Activated CD4-positive, CD25-positive, alpha-beta regulatory T cell treated with anti-CD3 and anti-CD28 coated beads, Interleukin-2, amount 50 U/mL, for 16 hours (primary cell): Measurements from ENCODE around the gene RTP2.

Experiments used
- DNase-seq: peaks from one replicate; pipeline ENCODE4 v3.0.0-alpha.2; 2020; ENCODE audit warnings: low read depth, low spot score

RTP2 gene, protein sequence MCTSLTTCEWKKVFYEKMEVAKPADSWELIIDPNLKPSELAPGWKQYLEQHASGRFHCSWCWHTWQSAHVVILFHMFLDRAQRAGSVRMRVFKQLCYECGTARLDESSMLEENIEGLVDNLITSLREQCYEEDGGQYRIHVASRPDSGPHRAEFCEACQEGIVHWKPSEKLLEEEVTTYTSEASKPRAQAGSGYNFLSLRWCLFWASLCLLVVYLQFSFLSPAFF

GRCh38 chr3:187702507-187703033 is at the start of gene RTP2:
RTP2 (minus strand) TSS chr3:187702557; CDS start chr3:187702128, 429 bp downstream.
- no peak for DNase-seq

GRCh38 chr3:187750513-187751123 is 48.3 kb upstream of the RTP2 start:
- no peak for DNase-seq

DNA sequence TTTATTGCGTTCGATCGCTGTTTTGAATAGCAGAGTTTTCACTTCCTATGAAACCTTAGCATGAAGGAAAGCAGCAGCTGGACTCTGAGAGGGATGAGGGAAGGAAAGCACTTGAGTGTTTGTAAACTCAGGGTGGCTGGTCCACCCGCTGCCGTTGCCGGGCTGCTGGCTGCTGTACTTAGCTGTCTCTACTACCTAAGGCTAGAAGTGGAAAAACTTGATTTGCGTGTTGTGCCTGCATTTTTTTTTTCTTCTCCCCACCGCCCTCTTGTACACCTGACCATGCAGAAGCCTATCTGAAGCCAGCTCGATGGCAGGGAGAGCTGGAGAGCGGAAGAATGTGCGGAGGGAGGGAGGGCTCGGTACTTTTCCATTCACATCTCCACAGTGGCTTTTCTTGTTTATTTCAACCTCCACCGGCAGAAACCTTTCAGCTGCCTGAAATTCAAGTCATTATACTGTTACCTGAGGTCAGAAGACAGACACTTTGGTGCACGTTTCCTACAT is 47.7 kb upstream of the RTP2 start:
- DNase-seq = no peak

- peak; percentile 81 for DNase-seq
These were observed 45.7 kb upstream of the RTP2 start for GRCh38 chr3:187748050-187748481.

- no peak for DNase-seq
These were observed 45.1 kb upstream of the RTP2 start for GRCh38 chr3:187747506-187747905.

DNA sequence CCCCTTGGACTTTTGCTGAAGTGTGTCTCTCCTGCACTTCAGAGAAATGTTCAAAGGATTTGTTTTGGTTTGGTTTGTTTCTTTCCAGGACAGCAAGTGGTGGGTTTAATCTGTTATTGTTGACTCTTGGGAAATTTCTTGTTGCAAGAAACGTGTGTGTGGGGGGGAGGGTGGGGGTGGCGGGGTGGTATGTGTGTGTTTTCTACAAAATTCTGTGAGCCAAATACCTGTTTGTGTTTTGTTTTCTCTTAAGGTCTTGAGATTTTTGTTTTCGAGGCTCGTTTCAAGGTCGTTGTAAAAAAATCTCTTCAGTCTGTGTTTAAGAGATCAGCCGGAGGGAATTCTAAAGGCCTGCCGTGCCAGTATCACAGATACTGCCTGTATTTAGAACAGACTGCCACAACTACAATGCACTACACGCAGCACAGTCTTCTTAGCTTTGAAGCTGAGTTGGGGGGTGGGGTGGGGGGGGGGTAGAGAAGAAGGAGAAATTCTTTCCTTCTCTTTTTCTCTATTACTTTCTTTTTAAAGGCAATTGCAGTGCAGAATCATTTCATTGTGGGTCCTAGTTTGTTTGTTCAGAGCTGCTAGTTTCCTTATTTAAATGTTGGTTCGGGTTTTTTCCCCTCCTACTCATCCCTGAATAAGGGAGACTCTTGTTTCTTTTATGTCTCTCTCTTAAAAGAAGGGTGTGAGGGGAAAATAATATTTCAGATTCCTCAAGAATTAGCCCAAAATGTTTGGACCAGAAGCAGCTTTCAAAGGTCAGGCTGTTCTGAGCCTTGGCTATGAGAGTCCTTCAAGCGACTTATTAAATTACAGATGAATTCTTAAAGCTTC is 44.3 kb upstream of the RTP2 start:
- DNase-seq = no peak

- no peak for DNase-seq
These were observed 43.7 kb upstream of the RTP2 start for GRCh38 chr3:187746059-187746441.

- peak; percentile 70 for DNase-seq
These were observed 43.1 kb upstream of the RTP2 start, which contains the start of gene BCL6 for GRCh38 chr3:187745201-187746058. BCL6 (minus strand) TSS chr3:187745468; CDS start chr3:187733693, 11,775 bp downstream.

GRCh38 chr3:187744169-187745151 is 42.1 kb upstream of the RTP2 start:
- no peak for DNase-seq

DNA sequence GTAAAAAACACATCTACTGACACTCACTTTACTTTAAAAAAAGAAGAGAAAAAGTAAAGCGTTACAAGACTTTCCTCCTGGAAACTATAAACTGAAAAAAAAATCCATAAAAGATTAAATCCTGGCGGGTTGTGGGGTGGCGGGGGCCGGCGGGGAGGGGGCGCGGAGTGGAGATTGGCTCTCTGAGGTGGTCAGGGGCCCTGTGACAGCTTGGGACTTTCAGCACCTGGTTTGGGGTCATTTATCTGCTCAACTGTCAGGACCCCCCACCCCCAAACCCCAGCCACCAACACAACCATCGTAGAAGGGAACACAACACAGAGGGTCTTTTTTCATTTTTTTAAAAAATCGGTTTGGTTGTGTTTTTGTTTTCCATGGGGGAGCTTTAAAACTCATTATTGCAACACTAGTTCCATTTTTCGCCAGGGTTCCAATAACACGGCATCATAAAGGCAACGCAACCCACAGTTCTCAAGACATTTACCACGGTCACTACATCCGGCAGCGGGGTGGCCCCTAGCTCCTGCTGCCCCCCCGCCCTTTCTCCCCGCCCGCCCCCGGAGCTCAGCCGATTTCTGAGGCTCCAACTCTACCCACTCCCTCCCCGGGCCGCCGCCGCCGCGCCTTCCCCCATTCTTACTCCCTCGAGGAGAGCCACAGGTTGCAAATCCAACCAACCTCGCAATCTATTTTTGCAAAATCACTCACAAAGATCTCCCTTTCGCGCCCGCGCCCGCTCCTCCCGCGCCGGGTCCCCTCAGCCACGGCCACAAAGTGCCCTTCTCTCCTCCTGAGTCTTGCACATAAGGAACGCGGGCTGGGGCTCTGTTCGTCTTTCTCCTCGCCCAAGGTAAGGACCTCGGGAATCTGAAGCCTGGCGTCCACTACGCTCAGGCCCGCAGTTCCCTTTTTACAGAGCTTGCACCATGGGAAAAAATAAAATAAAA is 41.1 kb upstream of the RTP2 start:
- DNase-seq = no peak

DNA sequence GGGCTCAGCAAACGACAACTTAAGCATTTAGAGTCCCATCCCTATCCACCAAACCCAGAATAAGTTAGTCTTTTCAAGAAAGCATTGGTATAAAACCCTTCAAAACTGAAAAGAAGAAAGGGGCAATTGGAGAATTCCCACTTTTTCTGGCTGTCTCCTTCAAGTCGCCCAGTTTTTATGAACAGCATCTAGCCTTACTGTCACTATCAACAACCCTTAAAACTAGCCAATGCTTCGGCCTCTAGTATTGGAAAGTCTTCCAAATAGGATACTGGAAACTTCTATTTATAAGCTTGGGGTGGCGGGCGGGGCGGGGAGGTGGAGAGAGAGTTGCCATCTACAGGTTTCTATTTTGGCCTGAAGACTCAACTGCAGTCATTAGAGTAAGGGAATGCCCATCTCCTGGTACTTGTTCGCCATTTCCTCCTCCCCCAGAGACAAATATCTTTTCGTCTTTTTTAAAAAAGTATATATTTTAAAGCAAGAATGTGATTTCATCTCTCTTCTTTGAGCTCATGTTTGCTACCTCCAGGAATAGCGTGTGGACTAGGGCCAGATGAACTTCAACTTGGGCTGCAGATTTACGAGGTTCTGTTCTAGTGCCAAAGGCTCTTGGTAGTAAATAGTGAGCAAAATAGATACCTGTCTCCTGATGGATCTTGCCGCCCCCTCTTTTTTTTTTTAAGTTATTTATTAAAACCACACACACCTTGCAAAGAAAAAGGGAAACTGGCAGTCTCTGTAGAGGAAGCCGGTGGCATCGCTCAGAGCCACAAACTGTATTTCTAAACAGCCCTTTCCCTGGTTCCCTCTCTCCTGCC is 40.2 kb upstream of the RTP2 start:
- DNase-seq = no peak

DNA sequence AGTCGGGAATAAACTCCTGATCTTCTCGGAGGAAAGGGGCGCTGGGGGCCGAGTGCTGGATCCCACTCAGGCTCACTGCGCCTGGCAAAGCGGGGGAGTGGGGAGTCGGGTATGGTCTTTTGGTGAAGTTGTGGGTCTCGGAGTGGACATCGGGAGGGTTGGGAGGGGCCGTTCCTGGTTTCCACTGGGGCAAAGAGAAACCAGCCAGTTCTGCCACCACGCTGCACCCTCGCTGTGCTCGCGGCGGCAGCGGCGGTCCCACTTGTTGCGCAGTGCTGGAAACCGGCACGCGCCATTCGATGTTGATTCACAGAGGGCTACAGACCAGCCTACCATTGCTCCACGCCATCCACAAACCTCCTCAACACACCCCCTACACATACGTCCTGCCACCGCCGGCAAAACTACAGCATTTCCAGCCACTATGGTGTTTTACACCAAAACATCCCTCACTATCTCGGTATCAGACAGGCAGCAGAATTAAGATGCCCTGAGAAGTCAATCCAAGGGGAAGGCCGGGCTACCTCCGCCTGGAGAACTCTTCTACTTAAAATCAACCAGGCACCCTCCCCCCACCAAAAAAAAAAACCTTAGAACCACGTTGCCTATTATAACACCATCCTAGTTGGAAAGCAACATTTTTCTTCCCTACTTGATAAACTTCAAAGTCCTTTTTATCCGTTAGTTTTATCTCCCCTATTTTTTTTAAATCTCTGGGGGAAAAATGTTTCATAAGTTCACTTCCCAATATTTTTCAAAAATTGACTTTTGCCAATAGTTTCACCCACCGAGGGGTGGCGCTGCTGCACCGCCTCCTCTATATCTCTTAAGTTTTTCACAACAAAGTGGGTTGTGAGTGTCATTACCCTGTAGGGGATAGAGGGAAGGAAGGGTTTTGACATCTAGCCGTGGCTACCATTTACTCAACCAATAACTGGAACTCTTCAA is 39.3 kb upstream of the RTP2 start:
- DNase-seq = peak; percentile 51

GRCh38 chr3:187740421-187741399 is 38.4 kb upstream of the RTP2 start:
- peak; percentile 45 for DNase-seq

DNA sequence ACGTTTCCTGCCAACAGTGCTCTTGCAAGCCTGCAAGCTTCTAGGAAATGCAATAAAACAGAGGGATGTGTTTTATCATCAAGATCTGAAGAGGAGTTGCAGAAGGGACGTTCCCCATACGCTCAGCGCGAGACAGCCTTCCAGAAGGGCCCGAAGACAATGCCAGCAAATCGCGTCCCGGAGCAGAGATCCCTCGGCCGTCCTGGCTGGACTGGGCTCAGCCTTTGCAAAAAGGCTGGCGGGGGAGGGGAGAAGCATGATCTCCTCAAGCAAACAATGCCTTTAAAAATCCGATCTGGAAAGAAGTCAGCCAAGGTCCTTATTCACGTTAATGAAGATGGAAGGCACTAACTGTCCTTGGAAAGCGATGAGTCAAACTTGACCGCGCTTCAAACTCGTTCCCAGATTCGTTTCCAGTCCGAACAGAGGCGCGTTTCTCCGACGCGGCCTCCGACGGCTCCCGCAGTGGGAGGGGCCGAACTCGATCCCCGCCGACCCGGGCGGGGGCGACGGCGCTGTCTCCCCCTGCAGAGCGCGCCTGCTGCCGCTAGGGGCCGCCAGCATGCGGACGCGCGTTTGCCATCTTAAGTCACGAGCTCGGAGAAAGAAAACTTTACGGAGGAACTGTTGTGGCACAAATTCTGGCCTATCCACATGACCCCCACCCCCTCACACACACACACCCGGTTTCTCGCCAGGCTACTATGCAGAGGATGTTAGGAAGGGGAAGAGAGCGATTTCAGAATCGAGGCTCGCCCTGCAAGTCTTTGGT is 37.4 kb upstream of the RTP2 start:
- DNase-seq = peak; percentile 62

GRCh38 chr3:187739094-187739560 is 36.8 kb upstream of the RTP2 start:
- DNase-seq = no peak
